Activated naive CD4-positive, alpha-beta T cell treated with anti-CD3 and anti-CD28 coated beads, Interleukin-2, amount 10 ng/mL, durations not matched to agents 7 days and 5 days (primary cell): ENCODE measurements around the gene EEFSEC.

Source experiments
- CTCF ChIA-PET: fragments of 350-600 bp; sonication (Branson Sonifier 250); formaldehyde crosslinking; loops from one replicate; lab custom pipeline; 2021; ENCODE audit warnings: antibody characterized with exemption; lab: Charles Lee
- DNase-seq: peaks from one replicate; pipeline ENCODE4 v3.0.0-alpha.2; 2020
- H3K27ac Mint-ChIP-seq: one replicate; pipeline ENCODE4 v1.8.0; 2021; ENCODE audit warnings: mild to moderate bottlenecking, moderate library complexity, mixed read lengths
- H3K27me3 Mint-ChIP-seq: one replicate; pipeline ENCODE4 v1.8.0; 2021; ENCODE audit warnings: mild to moderate bottlenecking, mixed read lengths
- H3K36me3 Mint-ChIP-seq: one replicate; pipeline ENCODE4 v1.8.0; 2021; ENCODE audit warnings: mixed read lengths
- H3K4me1 Mint-ChIP-seq: one replicate; pipeline ENCODE4 v1.8.0; 2021; ENCODE audit warnings: mixed read lengths
- H3K4me3 Mint-ChIP-seq: one replicate; pipeline ENCODE4 v1.8.0; 2021; ENCODE audit warnings: mild to moderate bottlenecking, moderate library complexity, mixed read lengths
- H3K9me3 Mint-ChIP-seq: one replicate; pipeline ENCODE4 v1.8.0; 2021; ENCODE audit warnings: mixed read lengths

EEFSEC gene

GRCh38 chr3:128310286-128311058 lies 157.2 kb downstream of the EEFSEC start:
- Mint-ChIP-seq H3K9me3 (no peaks in the 10 kb centered on the region), H3K4me3 (no peak overlapping the region), H3K4me1 (peaks cover 11% of the 10 kb centered on the region), H3K27me3 (no peaks in the 10 kb centered on the region), H3K27ac (no peak overlapping the region), H3K36me3 (peaks cover 6% of the 10 kb centered on the region)
- CTCF ChIA-PET: interaction anchor here (1.0 to 4.1 kb wide), 2 partner anchors 11 to 23 kb away, joined by 3 to 17 read pairs; no protein-coding TSS in a partner anchor
- DNase-seq: no peak

- H3K4me3 Mint-ChIP-seq: no peak overlapping the region
- H3K27me3 Mint-ChIP-seq: no peaks in the 10 kb centered on the region
- H3K27ac Mint-ChIP-seq: no peak overlapping the region
- H3K36me3 Mint-ChIP-seq: peaks cover 6% of the 10 kb centered on the region
- no peak for DNase-seq
- H3K4me1 Mint-ChIP-seq: peaks cover 20% of the 10 kb centered on the region
- CTCF ChIA-PET: interaction anchor here (0.8 kb wide), 1 partner anchor 11 kb away, joined by 3 read pairs; no protein-coding TSS in a partner anchor
- no peaks in the 10 kb centered on the region for H3K9me3 Mint-ChIP-seq
These were observed 158.2 kb downstream of the EEFSEC start for GRCh38 chr3:128311441-128311844.

GRCh38 chr3:128312271-128312670 lies 159.0 kb downstream of the EEFSEC start:
- no peak for DNase-seq
- peaks cover 29% of the 10 kb centered on the region for H3K4me1 Mint-ChIP-seq
- CTCF ChIA-PET: interaction anchor here (0.8 kb wide), 1 partner anchor 10 kb away, joined by 3 read pairs; no protein-coding TSS in a partner anchor
- peaks cover 8% of the 10 kb centered on the region for H3K36me3 Mint-ChIP-seq
- H3K27ac Mint-ChIP-seq: no peak overlapping the region
- no peaks in the 10 kb centered on the region for H3K27me3 Mint-ChIP-seq
- H3K4me3 Mint-ChIP-seq: no peak overlapping the region
- no peaks in the 10 kb centered on the region for H3K9me3 Mint-ChIP-seq

DNA sequence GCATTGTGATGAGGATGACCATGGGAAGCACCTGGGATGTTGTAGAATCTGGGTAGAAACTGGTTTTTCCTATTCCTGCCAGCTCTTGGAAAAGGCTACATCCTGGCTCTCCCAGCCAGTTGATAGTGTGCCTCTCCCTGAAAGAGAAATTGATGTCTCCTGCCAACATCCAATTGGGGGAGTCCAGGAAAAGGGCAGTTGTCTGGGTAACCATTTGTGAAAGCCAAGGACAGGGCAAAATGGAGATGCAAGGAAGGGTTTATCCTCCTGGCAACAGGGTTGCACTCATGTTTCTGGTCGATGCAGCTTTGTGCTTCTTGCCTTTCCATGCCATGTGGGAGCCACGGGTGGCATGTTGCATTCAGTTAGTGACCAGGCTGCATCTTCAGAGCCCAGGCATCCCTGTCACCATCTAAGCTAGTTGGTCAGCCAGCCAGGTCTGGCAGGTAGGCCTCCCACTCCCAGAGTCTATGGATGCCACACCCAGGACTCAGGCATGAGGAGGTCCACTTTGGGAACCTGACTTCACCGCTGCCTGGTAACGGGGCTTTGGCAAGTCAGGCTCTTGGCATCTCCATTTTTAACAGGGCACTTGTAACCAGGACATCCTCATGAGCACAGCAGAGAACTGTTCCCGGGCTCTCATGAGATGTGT lies 159.9 kb downstream of the EEFSEC start:
- no peak overlapping the region for H3K4me3 Mint-ChIP-seq
- peaks cover 35% of the 10 kb centered on the region for H3K4me1 Mint-ChIP-seq
- H3K9me3 Mint-ChIP-seq: no peaks in the 10 kb centered on the region
- no peak for DNase-seq
- peaks cover 10% of the 10 kb centered on the region for H3K36me3 Mint-ChIP-seq
- no peaks in the 10 kb centered on the region for H3K27me3 Mint-ChIP-seq
- H3K27ac Mint-ChIP-seq: no peak overlapping the region
- CTCF ChIA-PET: interaction anchor here (0.9 kb wide), 1 partner anchor 9 kb away, joined by 3 read pairs; no protein-coding TSS in a partner anchor

DNA sequence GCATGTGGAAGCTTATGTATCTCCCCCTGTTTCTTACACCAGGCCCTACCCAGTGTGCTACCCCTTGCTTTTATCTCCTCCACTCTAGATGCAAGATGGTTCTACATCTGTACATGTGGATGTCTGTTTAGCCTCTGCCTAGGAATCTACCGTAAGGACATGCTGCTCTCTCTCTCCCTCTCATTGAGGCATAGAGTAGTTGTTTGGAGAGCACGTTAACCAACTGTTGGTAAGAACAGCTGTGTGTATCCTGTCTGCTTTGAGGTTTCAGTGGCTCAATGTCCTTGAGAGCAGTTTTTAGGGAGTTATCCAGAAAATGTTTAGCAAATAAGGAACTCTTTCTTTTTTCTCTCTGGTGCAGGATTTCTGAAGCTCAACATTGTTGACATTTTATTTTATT lies 160.7 kb downstream of the EEFSEC start:
- H3K4me1 Mint-ChIP-seq: peaks cover 35% of the 10 kb centered on the region

GRCh38 chr3:128315313-128315712 lies 162.0 kb downstream of the EEFSEC start:
- no peaks in the 10 kb centered on the region for H3K27me3 Mint-ChIP-seq
- H3K27ac Mint-ChIP-seq: no peak overlapping the region
- DNase-seq: no peak
- CTCF ChIA-PET: interaction anchor here (1.4 kb wide), 1 partner anchor 11 kb away, joined by 3 read pairs; no protein-coding TSS in a partner anchor
- H3K4me3 Mint-ChIP-seq: no peak overlapping the region
- peaks cover 35% of the 10 kb centered on the region for H3K4me1 Mint-ChIP-seq
- H3K9me3 Mint-ChIP-seq: no peaks in the 10 kb centered on the region
- peaks cover 7% of the 10 kb centered on the region for H3K36me3 Mint-ChIP-seq

More for the DNA sequence above, 160.7 kb downstream of the EEFSEC start:
- Mint-ChIP-seq H3K9me3 (no peaks in the 10 kb centered on the region), H3K27me3 (no peaks in the 10 kb centered on the region), H3K4me3 (no peak overlapping the region), H3K36me3 (peaks cover 9% of the 10 kb centered on the region), H3K27ac (no peak overlapping the region)
- no peak for DNase-seq
- CTCF ChIA-PET: interaction anchor here (0.9 kb wide), 1 partner anchor 8 kb away, joined by 3 read pairs; no protein-coding TSS in a partner anchor

GRCh38 chr3:128316481-128316891 lies 163.2 kb downstream of the EEFSEC start:
- Mint-ChIP-seq H3K36me3 (peaks cover 7% of the 10 kb centered on the region), H3K4me3 (no peak overlapping the region), H3K9me3 (no peaks in the 10 kb centered on the region), H3K4me1 (peaks cover 35% of the 10 kb centered on the region), H3K27me3 (no peaks in the 10 kb centered on the region), H3K27ac (peak overlapping the region; percentile 82)
- CTCF ChIA-PET: interaction anchor here (1.3 kb wide), 1 partner anchor 10 kb away, joined by 4 read pairs; no protein-coding TSS in a partner anchor
- DNase-seq: peak; percentile 83

GRCh38 chr3:128317101-128317697 lies 163.9 kb downstream of the EEFSEC start:
- CTCF ChIA-PET: interaction anchor here (1.3 kb wide), 1 partner anchor 9 kb away, joined by 4 read pairs; no protein-coding TSS in a partner anchor
- no peak for DNase-seq
- H3K4me3 Mint-ChIP-seq: no peak overlapping the region
- peak overlapping the region; percentile 19 for H3K27ac Mint-ChIP-seq
- peaks cover 7% of the 10 kb centered on the region for H3K36me3 Mint-ChIP-seq
- H3K27me3 Mint-ChIP-seq: no peaks in the 10 kb centered on the region
- peaks cover 35% of the 10 kb centered on the region for H3K4me1 Mint-ChIP-seq
- H3K9me3 Mint-ChIP-seq: no peaks in the 10 kb centered on the region

DNA sequence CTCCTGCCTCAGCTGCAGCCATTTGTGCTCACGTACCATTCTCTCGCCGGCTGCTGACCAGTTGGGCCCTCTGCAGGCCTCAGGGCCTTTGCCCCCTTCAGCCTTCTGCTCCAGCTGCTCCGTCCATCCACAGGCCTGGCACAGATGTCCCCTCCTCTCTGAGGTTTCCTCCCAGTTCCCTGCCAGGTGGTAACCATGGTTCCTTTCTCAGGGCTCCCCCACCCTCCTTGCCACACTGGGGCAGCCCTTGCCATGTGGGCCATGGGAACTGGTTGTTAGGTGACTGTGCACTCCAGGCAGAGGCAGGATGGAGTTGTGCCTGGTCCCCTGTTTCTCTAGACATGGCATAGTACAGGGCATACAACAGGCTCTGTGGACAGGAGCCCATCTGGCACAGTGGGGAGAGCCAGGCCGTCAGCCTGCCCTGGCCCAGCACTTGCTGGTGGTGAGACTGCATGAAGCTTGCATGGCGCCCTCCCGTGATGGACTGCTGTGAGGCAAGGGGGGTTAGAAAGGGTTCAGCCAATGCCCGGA lies 164.5 kb downstream of the EEFSEC start:
- CTCF ChIA-PET: no interaction called here
- peaks cover 35% of the 10 kb centered on the region for H3K4me1 Mint-ChIP-seq
- DNase-seq: no peak
- no peaks in the 10 kb centered on the region for H3K9me3 Mint-ChIP-seq
- no peak overlapping the region for H3K27ac Mint-ChIP-seq
- peaks cover 7% of the 10 kb centered on the region for H3K36me3 Mint-ChIP-seq
- H3K4me3 Mint-ChIP-seq: no peak overlapping the region
- H3K27me3 Mint-ChIP-seq: no peaks in the 10 kb centered on the region

- Mint-ChIP-seq H3K4me1 (peaks cover 35% of the 10 kb centered on the region), H3K36me3 (peaks cover 7% of the 10 kb centered on the region), H3K27me3 (no peaks in the 10 kb centered on the region), H3K9me3 (no peaks in the 10 kb centered on the region), H3K27ac (no peak overlapping the region), H3K4me3 (no peak overlapping the region)
- no peak for DNase-seq
- CTCF ChIA-PET: no interaction called here
These were observed 165.1 kb downstream of the EEFSEC start for GRCh38 chr3:128318275-128318941.

- DNase-seq: no peak
- no peaks in the 10 kb centered on the region for H3K9me3 Mint-ChIP-seq
- peaks cover 32% of the 10 kb centered on the region for H3K4me1 Mint-ChIP-seq
- no peaks in the 10 kb centered on the region for H3K27me3 Mint-ChIP-seq
- no peak overlapping the region for H3K4me3 Mint-ChIP-seq
- no peak overlapping the region for H3K27ac Mint-ChIP-seq
- CTCF ChIA-PET: no interaction called here
- peaks cover 7% of the 10 kb centered on the region for H3K36me3 Mint-ChIP-seq
These were observed 165.8 kb downstream of the EEFSEC start for GRCh38 chr3:128319107-128319506.

DNA sequence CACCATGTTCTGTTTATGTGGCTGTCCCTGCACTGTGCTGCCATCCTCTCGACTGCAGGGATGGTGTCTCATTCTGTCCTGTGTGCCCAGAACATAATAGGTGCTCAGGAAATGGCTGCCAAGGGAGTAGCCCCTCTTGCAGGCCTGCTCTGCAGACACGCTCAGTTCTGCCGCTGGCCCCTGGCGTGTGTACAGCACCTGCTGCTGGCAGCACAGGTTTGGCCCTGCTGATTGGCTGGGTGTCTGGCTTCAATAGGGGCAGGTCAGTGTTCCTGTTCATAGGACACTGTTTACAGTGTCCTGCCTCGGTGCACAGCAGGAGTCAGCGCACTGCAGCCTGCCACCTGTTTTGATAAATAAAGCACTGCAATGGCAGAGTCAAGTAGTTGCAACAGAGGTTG lies 166.5 kb downstream of the EEFSEC start:
- no peak overlapping the region for H3K27ac Mint-ChIP-seq
- CTCF ChIA-PET: interaction anchor here (1.0 to 3.8 kb wide), 3 partner anchors 9 to 93 kb away, joined by 4 to 35 read pairs (median 17); no protein-coding TSS in a partner anchor
- H3K4me3 Mint-ChIP-seq: no peak overlapping the region
- H3K36me3 Mint-ChIP-seq: peaks cover 5% of the 10 kb centered on the region
- no peaks in the 10 kb centered on the region for H3K27me3 Mint-ChIP-seq
- no peak for DNase-seq
- no peaks in the 10 kb centered on the region for H3K9me3 Mint-ChIP-seq
- peaks cover 31% of the 10 kb centered on the region for H3K4me1 Mint-ChIP-seq

DNA sequence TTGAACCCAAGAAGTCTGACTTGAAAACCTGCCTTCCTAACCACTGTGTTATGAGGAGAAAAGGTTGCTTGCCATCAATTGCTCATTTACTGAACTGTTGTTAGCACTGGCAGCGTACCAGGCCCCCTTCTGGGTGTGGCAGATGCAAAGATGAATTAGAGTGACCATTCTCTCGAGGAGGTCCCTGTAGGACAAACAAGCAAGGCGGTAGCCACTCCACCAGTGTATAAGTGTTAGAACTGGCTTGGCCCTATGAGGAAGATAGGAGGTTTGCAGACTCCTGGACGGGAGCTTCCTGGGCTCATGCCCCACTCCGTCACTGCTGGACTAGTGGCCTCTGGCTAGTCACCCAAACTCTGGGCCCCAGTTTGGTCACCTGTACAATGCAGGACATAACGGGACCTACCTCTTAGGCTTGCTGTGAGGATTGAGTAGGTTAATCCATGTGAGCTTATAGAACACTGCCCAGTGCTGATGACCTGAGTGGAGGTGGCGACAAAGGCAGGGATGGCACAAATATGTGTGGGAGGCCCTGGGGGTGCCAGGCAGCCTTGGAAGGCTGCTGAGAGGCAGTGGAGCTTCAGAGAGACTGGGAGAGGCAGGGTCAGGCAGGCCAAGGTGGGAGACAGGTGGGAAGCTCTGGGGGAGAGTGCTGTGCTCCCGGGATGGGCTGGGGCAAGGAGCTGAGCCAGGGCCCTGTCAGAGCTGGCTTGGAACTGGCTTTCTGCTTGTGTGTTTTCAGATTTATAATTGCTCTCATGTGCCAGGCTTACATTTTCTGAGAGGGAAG lies 167.5 kb downstream of the EEFSEC start:
- no peak for DNase-seq
- no peak overlapping the region for H3K4me3 Mint-ChIP-seq
- no peaks in the 10 kb centered on the region for H3K27me3 Mint-ChIP-seq
- CTCF ChIA-PET: interaction anchor here (1.0 to 3.8 kb wide), 7 partner anchors 8 to 187 kb away, joined by 3 to 35 read pairs (median 4); partner anchors contain the start of gene EEFSEC
- H3K36me3 Mint-ChIP-seq: peaks cover 5% of the 10 kb centered on the region
- no peaks in the 10 kb centered on the region for H3K9me3 Mint-ChIP-seq
- H3K4me1 Mint-ChIP-seq: peaks cover 25% of the 10 kb centered on the region
- no peak overlapping the region for H3K27ac Mint-ChIP-seq
